IgD-negative memory B cell (primary cell): Measurements from ENCODE around the gene SYT12. TPM values are rescaled to one million over a fixed set of nuclear protein-coding genes. Genes with fewer than 3 reads are reported as not detected.
A peak's percentile ranks its signal among the peaks of the same experiment; 100 is the strongest.

Experiments used
- H3K27ac Mint-ChIP-seq, 3 donors: one replicate each; pipeline ENCODE4 v1.8.0; 2020 to 2022; ENCODE audit warnings: mild to moderate bottlenecking in 3 of 3, mixed read lengths in 3 of 3, moderate library complexity in 1 of 3
- H3K27me3 Mint-ChIP-seq: one replicate; pipeline ENCODE4 v1.8.0; 2021; ENCODE audit warnings: mixed read lengths
- H3K36me3 Mint-ChIP-seq: one replicate; pipeline ENCODE4 v1.8.0; 2020; ENCODE audit warnings: mild to moderate bottlenecking, mixed read lengths
- H3K4me1 Mint-ChIP-seq, 3 donors: one replicate each; pipeline ENCODE4 v1.8.0; 2020 to 2022; ENCODE audit warnings: mixed read lengths in 3 of 3, mild to moderate bottlenecking in 1 of 3
- H3K4me3 Mint-ChIP-seq, 4 donors: one replicate each; pipeline ENCODE4 v1.8.0; 2020 to 2022; ENCODE audit warnings: mild to moderate bottlenecking in 4 of 4, mixed read lengths in 4 of 4, moderate library complexity in 3 of 4
- H3K9me3 Mint-ChIP-seq, 3 donors: one replicate each; pipeline ENCODE4 v1.8.0; 2020 to 2021; ENCODE audit warnings: mixed read lengths in 3 of 3, mild to moderate bottlenecking in 1 of 3
- polyA plus RNA-seq: library from polyadenylated mRNA; unstranded; fragments of 300-500 nt; fragmentation: Illumina TruSeq; gene quantifications from one replicate; pipeline ENCODE4 v1.2.3, GENCODE V29; 2021

Gene SYT12
- polyA plus RNA-seq, 1 donor from 2014 or later = not detected

- H3K4me1 Mint-ChIP-seq = peaks cover 0 to 9% (median 4%) of the 10 kb centered on the region in 3 donors
- peaks cover 27% of the 10 kb centered on the region for H3K27me3 Mint-ChIP-seq
- H3K36me3 Mint-ChIP-seq = no peaks in the 10 kb centered on the region
- no peak overlapping the region for H3K4me3 Mint-ChIP-seq
- H3K27ac Mint-ChIP-seq = no peak overlapping the region
- no peaks in the 10 kb centered on the region for H3K9me3 Mint-ChIP-seq
Observed at GRCh38 chr11:67052891-67053290, 30.0 kb downstream of the SYT12 start.

DNA sequence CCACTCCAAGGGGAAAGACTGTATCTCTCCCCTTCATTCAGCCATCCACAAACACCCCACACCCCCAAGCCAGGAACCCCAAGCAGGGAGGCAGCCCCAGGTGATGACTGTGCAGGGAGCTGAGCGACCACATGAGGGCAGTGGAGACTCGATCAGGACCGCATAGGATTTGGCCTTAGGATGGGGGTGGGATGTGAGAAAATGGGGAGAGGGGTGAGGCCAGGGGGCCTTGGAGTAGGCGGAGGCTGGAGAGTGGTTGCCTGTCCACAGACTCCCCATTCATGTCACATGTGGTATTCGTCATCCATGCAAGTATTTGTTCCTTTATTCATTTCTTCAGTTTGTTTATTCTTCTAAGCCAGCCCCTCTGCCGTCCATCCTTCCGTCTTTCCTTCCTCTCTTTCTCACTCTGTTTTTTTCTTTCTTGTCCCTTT, 31.0 kb downstream of the SYT12 start:
- Mint-ChIP-seq H3K27me3 (peaks cover 27% of the 10 kb centered on the region), H3K4me1 (peaks cover 0 to 9% (median 4%) of the 10 kb centered on the region in 3 donors), H3K9me3 (no peaks in the 10 kb centered on the region), H3K4me3 (no peak overlapping the region), H3K27ac (no peak overlapping the region), H3K36me3 (no peaks in the 10 kb centered on the region)

GRCh38 chr11:67054346-67054835, 31.5 kb downstream of the SYT12 start:
- H3K4me1 Mint-ChIP-seq = peaks cover 0 to 9% (median 4%) of the 10 kb centered on the region in 3 donors
- H3K9me3 Mint-ChIP-seq = no peaks in the 10 kb centered on the region
- H3K4me3 Mint-ChIP-seq = no peak overlapping the region
- H3K36me3 Mint-ChIP-seq = no peaks in the 10 kb centered on the region
- peaks cover 27% of the 10 kb centered on the region for H3K27me3 Mint-ChIP-seq
- H3K27ac Mint-ChIP-seq = no peak overlapping the region

GRCh38 chr11:67054836-67055523, 32.0 kb downstream of the SYT12 start:
- H3K4me3 Mint-ChIP-seq = peak overlapping the region in 1 of 4 donors; percentile 41
- H3K27ac Mint-ChIP-seq = no peak overlapping the region
- peaks cover 0 to 9% (median 4%) of the 10 kb centered on the region in 3 donors for H3K4me1 Mint-ChIP-seq
- no peaks in the 10 kb centered on the region for H3K9me3 Mint-ChIP-seq
- peaks cover 27% of the 10 kb centered on the region for H3K27me3 Mint-ChIP-seq
- H3K36me3 Mint-ChIP-seq = no peaks in the 10 kb centered on the region

GRCh38 chr11:67055812-67056211, 32.9 kb downstream of the SYT12 start:
- H3K9me3 Mint-ChIP-seq = no peaks in the 10 kb centered on the region
- peaks cover 24% of the 10 kb centered on the region for H3K27me3 Mint-ChIP-seq
- no peak overlapping the region for H3K27ac Mint-ChIP-seq
- peak overlapping the region; percentile 41 to 86 (median 76) for H3K4me3 Mint-ChIP-seq
- H3K4me1 Mint-ChIP-seq = peaks cover 0 to 9% (median 4%) of the 10 kb centered on the region in 3 donors
- no peaks in the 10 kb centered on the region for H3K36me3 Mint-ChIP-seq

DNA sequence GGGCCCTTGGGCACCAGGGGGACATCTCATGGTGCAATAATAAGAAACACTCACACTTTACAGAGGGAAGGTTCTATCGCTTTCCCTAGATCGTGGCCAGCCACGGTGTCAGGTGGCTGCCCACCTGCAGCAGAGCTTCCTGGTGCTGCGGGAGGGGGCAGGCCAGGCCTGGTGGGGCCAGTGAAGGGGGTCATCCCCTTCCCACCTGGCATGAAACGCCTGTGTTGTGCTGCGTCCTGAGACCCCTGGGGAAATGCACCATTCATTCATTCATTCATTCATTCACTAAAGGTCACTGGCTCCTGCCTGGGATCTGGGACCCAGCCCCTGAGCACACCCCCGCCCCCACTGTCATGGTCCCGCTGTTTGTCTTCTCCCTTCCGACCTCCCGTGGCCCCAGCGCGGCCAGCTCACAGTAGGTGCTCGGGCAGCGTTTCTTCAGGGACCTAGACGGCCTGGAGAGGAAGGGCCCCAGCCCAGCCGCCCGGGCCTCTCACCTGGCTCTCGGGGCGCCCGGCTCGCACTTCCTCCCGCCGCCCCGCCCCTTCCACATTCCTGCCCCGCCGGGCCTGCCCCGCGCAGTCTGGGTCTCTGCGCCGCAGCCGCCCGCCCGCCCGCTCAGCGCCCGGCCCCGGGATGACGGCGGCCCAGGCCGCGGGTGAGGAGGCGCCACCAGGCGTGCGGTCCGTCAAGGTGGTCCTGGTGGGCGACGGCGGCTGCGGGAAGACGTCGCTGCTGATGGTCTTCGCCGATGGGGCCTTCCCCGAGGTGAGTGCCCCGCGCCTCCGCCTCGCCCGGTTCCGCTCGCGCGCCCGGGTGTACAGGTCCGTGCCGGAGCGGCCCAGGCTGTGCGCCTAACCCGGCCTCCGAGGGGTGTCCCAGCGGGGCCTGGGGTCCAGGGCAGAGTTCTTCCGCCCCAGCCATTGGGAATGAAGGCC, 33.6 kb downstream of the SYT12 start, which contains the start of gene RHOD:
Gene RHOD (plus strand): TSS at position 581 of the 938 bp plus-strand sequence. CDS start 56 bp downstream, at position 637.
- H3K9me3 Mint-ChIP-seq = no peaks in the 10 kb centered on the region
- H3K36me3 Mint-ChIP-seq = no peaks in the 10 kb centered on the region
- peak within 1 kb of the TSS in 1 of 3 donors; percentile 16 for H3K27ac Mint-ChIP-seq
- peaks cover 0 to 9% (median 4%) of the 10 kb centered on the region in 3 donors for H3K4me1 Mint-ChIP-seq
- peaks cover 18% of the 10 kb centered on the region for H3K27me3 Mint-ChIP-seq
- peak within 1 kb of the TSS; percentile 61 to 86 (median 81) for H3K4me3 Mint-ChIP-seq

GRCh38 chr11:67057205-67057672, 34.3 kb downstream of the SYT12 start:
- peak overlapping the region; percentile 50 to 74 (median 58) for H3K4me3 Mint-ChIP-seq
- H3K4me1 Mint-ChIP-seq = peaks cover 0 to 9% (median 4%) of the 10 kb centered on the region in 3 donors
- no peaks in the 10 kb centered on the region for H3K9me3 Mint-ChIP-seq
- no peaks in the 10 kb centered on the region for H3K36me3 Mint-ChIP-seq
- H3K27me3 Mint-ChIP-seq = peaks cover 18% of the 10 kb centered on the region
- H3K27ac Mint-ChIP-seq = no peak overlapping the region

DNA sequence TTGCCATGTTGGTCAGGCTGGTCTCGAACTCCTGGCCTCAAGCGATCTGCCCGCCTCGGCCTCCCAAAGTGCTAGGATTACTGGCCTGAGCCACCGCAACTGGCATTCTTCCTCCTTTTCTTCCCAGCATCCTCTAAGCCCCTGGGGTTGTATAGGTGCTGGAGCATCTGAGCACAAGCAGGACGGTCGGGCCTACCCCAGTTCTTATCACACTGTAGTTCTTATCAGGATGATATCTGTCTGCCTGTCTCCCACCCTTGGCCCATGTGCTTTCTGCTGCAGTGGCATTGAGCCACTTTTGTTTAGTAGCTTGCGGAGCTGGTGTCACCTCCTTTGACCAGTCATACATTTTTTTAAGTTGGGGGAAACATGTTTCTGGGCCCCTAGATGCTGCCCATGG, 35.6 kb downstream of the SYT12 start:
- H3K27me3 Mint-ChIP-seq = peaks cover 11% of the 10 kb centered on the region
- no peak overlapping the region for H3K4me3 Mint-ChIP-seq
- peaks cover 0 to 9% (median 6%) of the 10 kb centered on the region in 3 donors for H3K4me1 Mint-ChIP-seq
- no peaks in the 10 kb centered on the region for H3K9me3 Mint-ChIP-seq
- no peak overlapping the region for H3K27ac Mint-ChIP-seq
- no peaks in the 10 kb centered on the region for H3K36me3 Mint-ChIP-seq

GRCh38 chr11:67059671-67060070, 36.7 kb downstream of the SYT12 start:
- H3K9me3 Mint-ChIP-seq = no peaks in the 10 kb centered on the region
- no peak overlapping the region for H3K27ac Mint-ChIP-seq
- H3K27me3 Mint-ChIP-seq = peaks cover 11% of the 10 kb centered on the region
- H3K36me3 Mint-ChIP-seq = no peaks in the 10 kb centered on the region
- H3K4me1 Mint-ChIP-seq = peaks cover 0 to 9% (median 6%) of the 10 kb centered on the region in 3 donors
- peak overlapping the region in 1 of 4 donors; percentile 45 for H3K4me3 Mint-ChIP-seq

DNA sequence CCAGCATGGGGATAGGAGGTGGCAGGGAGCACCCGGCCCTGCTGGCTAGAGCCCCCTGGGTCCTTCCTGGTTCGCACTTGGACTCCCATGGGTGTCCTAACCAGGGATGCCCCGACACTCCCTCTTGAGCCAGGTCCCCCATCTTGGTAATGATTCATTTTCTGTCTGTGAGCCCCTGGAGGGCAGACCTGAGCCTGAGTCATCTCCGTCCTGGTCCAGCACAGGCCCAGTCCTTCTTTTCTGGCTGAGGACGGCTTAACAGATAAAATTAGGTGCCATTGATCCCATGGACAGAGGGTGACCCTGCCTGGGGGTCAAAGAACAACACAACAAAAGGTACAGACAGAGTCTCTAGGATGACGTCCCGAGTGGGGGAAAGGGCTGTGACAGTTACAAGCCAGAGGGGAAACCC, 37.2 kb downstream of the SYT12 start:
- Mint-ChIP-seq H3K27ac (no peak overlapping the region), H3K36me3 (no peaks in the 10 kb centered on the region)

GRCh38 chr11:67062526-67063373, 39.8 kb downstream of the SYT12 start:
- H3K9me3 Mint-ChIP-seq = no peaks in the 10 kb centered on the region
- H3K4me3 Mint-ChIP-seq = no peak overlapping the region
- H3K27ac Mint-ChIP-seq = no peak overlapping the region
- peaks cover 0 to 1% (median 0%) of the 10 kb centered on the region in 3 donors for H3K4me1 Mint-ChIP-seq
- H3K36me3 Mint-ChIP-seq = peaks cover 2% of the 10 kb centered on the region
- no peaks in the 10 kb centered on the region for H3K27me3 Mint-ChIP-seq

More for the DNA sequence above, 37.2 kb downstream of the SYT12 start:
- Mint-ChIP-seq H3K27me3 (peaks cover 11% of the 10 kb centered on the region), H3K4me3 (no peak overlapping the region), H3K9me3 (no peaks in the 10 kb centered on the region), H3K4me1 (peaks cover 0 to 9% (median 6%) of the 10 kb centered on the region in 3 donors)

- Mint-ChIP-seq H3K27ac (no peak overlapping the region), H3K9me3 (no peaks in the 10 kb centered on the region), H3K27me3 (peaks cover 14% of the 10 kb centered on the region), H3K4me3 (no peak overlapping the region), H3K36me3 (peaks cover 2% of the 10 kb centered on the region), H3K4me1 (peaks cover 0 to 1% (median 0%) of the 10 kb centered on the region in 3 donors)
Observed at GRCh38 chr11:67066333-67066709, 43.4 kb downstream of the SYT12 start.

DNA sequence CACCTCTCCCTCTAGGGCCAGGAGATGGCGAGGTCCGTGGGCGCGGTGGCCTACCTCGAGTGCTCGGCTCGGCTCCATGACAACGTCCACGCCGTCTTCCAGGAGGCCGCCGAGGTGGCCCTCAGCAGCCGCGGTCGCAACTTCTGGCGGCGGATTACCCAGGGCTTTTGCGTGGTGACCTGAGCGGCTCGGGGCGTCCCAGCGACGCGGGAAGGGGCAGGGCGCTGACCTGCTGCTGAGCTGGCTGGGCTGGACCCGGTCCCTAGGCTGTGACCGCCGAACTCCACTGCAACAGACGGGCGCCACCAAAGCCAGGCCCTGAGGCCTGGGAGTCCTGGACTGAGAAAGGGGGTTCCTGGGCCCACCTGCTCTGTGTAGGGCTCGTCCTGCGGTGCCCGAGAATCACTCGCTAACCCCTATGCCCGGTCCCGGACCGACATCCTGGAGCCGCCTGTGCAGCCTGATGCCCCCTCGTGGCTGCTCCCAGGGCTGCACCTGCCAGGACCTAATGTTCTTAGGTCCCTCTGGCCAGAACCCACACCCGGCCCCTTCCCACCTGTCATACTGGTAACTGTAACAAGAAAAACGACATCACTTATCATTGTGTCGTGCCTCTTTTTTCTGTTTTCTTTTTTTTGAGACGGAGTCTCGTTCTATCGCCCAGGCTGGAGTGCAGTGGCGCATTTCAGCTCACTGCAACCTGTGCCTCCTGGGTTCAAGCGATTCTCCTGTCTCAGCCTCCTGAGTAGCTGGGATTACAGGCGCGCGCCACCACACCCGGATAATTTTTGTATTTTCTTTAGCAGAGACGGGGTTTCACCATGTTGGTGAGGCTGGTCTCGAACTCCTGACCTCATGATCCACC, 48.7 kb downstream of the SYT12 start:
- H3K4me1 Mint-ChIP-seq = peaks cover 0 to 1% (median 1%) of the 10 kb centered on the region in 3 donors
- H3K27me3 Mint-ChIP-seq = peaks cover 16% of the 10 kb centered on the region
- no peak overlapping the region for H3K27ac Mint-ChIP-seq
- H3K36me3 Mint-ChIP-seq = peaks cover 2% of the 10 kb centered on the region
- peak overlapping the region in 2 of 4 donors; percentile 12 to 52 for H3K4me3 Mint-ChIP-seq
- peaks cover 0 to 2% (median 0%) of the 10 kb centered on the region in 3 donors for H3K9me3 Mint-ChIP-seq
